GM19351 (cell line): ENCODE measurements around the gene TM9SF2.
"Not testable (repeated sequence)": the region's sequence is repeated elsewhere in the genome, so short reads cannot be mapped to it uniquely, and the experiment has no call there.

Experiments used
- ATAC-seq: cut with Tn5 transposase; IDR thresholded peaks from one replicate; pipeline ENCODE4 v1.9.1; 2021; ENCODE audit warnings: mild to moderate bottlenecking, moderate library complexity; ENCODE audit not compliant: unreplicated experiment

TM9SF2 gene

GRCh38 chr13:99527301-99527700 lies 26.0 kb downstream of the TM9SF2 start:
- no peak for ATAC-seq

GRCh38 chr13:99528547-99528946 lies 27.3 kb downstream of the TM9SF2 start:
- ATAC-seq: peak; percentile 85

DNA sequence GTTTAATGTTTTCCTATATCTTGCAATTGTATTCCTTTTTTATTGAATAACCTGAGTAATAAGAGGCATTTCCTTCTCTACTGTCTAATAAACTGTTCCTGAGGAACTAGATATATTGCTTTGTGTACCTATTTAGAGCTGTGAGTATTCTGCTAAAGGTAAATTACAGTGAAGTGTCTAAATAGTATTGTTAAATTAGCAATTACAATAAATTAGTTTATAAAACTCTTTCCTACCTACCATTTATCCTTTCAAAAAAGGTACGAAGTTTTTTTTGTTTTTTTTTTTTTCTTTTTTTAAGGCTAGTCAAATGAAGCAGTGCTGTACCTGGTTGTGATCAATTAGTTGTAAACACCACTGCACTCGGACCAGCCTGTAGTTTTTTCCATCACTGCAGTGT lies 34.8 kb downstream of the TM9SF2 start:
- no peak for ATAC-seq

GRCh38 chr13:99540530-99540929 lies 39.3 kb downstream of the TM9SF2 start:
- ATAC-seq: no peak

GRCh38 chr13:99542788-99543406 lies 41.6 kb downstream of the TM9SF2 start:
- ATAC-seq: peak; percentile 99

DNA sequence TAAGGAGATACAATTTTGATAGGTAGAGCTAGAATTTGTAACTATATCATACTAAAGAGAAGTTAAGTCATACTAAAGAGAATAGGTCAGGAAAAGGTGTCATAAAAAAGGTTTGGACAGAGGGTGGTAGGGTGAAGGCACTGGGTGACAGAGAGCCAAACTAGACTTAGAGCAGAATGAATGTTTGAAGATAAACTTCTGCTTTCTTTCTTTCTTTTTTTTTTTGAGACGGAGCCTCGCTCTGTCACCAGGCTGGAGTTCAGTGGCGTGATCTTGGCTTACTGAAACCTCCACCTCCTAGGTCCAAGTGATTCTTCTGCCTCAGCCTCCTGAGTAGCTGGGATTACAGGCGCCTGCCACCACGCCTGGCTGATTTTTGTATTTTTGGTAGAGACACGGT lies 44.1 kb downstream of the TM9SF2 start:
- ATAC-seq: no peak

DNA sequence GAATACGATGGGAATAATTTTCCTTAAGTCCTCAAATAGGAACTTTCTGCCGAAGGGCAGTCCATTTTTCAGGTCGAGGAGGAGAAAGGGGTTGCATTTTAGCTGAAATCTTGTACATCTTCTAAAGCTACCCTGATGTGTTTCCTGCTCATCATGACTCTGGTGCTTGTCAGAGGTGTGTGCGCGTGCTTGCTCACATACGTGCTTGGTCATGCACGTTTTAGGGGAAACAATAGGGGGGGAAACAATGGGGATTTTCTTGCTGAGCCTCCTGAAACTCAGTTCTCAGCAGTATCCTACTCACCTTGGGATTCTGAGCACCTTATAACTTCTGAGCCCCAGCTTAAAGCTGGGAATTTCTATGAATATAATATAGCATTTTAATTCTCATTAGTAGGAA lies 44.7 kb downstream of the TM9SF2 start:
- no peak for ATAC-seq

DNA sequence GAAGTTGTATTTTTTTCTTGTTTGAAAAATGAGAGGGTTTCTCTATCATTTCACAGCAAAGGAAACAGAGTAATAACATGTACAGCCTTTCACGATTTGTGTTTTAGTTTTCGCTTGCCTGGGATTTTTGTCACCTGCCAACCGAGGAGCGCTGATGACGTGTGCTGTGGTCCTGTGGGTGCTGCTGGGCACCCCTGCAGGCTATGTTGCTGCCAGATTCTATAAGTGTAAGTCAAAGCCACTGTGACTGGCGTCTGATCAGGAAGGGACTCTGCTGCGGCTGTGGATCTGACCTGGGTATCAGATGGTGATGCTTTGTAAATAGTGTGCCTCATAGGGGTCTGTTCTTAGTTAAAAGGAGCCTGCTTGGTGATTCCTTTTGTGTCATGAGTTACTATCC lies 45.6 kb downstream of the TM9SF2 start:
- no peak for ATAC-seq

DNA sequence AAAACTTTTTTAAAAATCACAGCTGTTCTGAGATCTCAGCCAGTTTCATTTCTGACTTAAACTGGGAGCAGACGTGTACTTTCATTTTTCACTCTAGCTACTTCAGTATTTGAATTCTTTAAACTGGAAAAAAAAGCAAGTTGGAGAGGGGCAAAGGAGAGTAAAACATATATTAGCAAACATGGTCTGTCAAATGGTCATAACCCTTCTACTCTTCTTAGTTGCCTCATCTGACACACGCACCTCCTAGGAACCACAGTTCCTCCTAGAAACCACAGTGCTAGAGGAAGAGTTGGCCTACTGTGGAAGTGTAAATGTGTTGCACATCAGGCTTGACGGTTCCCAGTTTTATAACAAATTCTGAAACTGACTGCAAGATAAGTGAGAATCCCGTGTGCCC lies 47.2 kb downstream of the TM9SF2 start:
- peak; percentile 78 for ATAC-seq

DNA sequence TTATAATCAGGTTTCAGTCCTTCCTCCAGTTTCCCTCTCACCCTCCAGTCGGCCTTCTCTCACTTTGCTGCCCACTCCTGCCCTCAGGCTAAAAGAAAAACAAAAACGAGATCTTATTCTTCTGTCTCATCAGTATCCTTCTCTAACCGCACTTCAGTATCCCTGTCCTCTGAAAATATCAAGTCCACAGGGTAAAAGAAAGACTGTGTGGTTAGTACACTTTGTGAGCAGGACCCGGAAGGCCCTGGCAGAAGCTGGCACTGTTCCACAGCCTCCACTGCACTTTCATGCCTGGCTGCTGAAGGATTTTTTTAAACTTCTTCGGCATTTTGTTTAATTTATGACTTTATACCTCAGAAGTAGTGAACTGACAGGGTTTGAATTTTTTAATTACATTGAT lies 51.8 kb downstream of the TM9SF2 start:
- ATAC-seq: no peak

- no peak for ATAC-seq
Measured at GRCh38 chr13:99555149-99555548, 53.9 kb downstream of the TM9SF2 start.

GRCh38 chr13:99556867-99557443 lies 55.7 kb downstream of the TM9SF2 start:
- ATAC-seq: no peak

GRCh38 chr13:99558570-99559180 lies 57.4 kb downstream of the TM9SF2 start:
- no peak for ATAC-seq

DNA sequence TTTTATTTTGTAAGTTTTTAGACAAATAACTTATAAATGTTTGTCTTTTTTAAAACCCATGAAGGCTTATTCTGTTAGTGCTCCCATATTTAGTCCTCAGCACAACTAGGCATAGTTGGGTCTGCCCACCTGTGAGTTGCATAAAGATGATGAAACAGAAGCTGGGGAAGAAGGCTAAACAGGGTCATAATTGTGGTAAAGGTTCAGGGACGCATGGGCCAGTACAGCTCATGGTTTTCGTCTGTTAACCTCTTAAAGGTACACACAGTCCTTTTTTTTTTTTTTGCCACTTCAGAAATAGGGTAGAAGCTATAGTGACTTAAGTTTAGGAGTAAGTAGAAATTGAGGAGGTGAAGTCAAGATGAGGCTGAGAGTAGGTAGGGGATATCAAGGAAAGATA lies 58.3 kb downstream of the TM9SF2 start:
- ATAC-seq: no peak

DNA sequence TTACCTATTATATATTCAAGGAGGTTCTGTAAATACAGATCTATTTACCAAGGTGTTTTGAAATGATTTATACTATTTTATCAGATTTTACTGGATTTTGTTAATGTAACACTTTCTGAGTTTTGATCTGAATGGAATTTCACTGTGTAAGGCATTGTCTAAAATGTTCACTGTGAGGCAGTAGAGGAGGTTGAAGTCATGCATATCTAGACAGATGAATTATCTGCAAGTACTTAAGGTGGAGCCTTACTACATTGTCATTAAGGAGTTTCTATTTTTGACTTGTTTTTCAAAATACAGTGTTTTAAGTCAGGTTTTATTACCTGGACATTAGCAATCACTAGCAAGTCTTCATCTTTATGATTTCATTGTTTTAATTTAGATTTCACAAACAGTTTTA lies 62.1 kb downstream of the TM9SF2 start:
- ATAC-seq: no peak

DNA sequence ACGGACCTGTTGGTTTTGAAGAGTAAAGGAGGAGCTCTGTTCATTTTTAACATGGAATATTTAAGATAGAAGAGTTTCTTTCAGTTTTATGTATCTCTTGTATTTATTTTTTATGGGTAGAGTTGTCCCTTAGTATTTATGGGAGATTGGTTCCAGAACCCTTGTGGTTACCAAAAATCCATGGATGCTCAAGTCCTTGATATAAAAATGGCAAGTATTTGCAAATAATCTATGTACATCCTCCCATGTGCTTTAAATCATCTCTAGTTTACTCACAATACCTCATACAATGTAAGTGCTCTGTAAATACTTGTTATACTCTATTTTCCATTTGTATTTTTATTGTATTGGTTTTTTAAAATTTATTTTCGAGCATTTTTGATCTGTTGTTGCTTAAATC lies 63.1 kb downstream of the TM9SF2 start:
- ATAC-seq: no peak

DNA sequence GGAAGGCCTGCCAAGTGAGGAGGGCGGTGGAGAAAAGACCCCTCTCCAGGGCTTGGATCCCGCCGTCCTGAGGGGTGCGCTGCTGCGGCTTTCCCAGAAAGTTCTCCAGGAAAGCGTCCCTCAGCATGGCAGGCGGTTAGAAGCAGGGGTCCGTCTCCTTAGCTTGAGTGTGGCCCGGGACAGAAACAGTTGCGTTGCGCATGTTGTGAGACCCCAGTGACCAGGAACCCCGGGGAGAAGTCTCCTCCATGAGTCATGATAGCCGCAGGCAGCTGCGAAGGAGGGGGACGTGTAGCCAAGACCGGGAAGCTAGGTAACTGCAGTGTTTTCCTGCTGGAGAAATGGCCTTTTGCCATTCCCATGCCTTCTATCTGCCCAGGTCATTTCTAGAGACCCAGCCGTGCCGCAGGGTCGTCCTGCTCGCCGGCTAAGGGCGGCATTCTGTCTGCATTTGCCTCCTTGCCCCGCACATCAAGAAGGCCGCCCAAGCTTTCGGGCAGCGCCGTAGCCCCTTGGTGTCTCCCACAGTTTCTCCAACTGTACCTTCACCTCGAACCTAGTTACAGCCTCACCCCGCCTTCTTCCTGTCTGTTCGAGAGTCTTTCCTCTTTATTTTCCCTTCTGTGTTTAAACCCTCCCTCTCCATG lies 64.3 kb downstream of the TM9SF2 start:
- no peak for ATAC-seq

GRCh38 chr13:99566125-99567083 lies 65.1 kb downstream of the TM9SF2 start:
- ATAC-seq: no peak

- ATAC-seq: not testable (repeated sequence)
Measured at GRCh38 chr13:99568901-99569300, 67.6 kb downstream of the TM9SF2 start.

DNA sequence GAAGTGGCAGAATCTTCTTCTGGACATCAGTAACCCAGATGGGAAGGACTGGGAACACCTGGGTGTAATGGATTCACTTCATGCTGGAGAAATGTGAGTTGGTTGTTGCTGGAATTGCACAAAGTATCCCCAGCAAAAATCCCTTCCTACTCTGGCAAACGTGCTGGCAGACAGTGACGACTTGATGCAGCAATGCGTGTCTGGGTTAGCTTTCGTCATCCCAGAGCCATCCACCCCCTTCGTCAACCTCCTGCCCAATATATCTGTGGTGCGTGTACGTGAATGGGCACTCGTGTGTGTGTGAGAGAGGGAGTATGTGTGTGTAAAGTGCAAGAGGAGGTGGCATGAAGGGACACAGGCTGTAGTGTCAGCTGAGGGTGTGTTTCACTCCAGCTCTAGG lies 70.9 kb downstream of the TM9SF2 start:
- ATAC-seq: no peak

- no peak for ATAC-seq
Measured at GRCh38 chr13:99572921-99573320, 71.6 kb downstream of the TM9SF2 start.
